ENCODE data around the gene CACNB1. TPM values are rescaled to one million over a fixed set of nuclear protein-coding genes. Genes with fewer than 3 reads are reported as not detected.

CACNB1 gene
- total RNA-seq, 4 donors from 2014 or later, result 5.7 to 13.1 (median 11.2) TPM

DNA sequence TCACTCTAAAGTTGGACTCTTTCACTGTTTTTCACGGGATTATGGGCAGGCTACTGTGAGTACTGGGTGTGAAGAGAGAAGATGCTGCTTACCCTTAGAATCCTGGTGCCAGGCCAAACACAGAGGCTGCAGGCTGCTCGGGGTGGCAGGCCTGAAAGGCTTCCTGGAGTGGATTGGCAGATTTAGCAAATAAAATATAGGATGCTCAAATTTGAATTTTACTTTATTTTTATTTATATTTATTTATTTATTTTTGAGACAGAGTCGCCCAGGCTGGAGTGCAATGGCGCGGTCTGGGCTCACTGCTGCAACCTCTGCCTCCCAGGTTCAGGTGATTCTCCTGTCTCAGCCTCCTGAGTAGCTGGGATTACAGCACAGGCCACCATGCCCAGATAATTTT, 43.2 kb upstream of the CACNB1 start:
- WGBS, 2 donors, result 77 to 82% methylated on average over 5 of the region's 5 CpGs
- DNase-seq (ENCODE audit: low spot score in 2 of 2), result peak in 1 of 2 donors; percentile 58
- TF ChIP-seq CTCF (IDR thresholded peaks at IDR 0.05), result no peak
- TF ChIP-seq POLR2A (IDR thresholded peaks at IDR 0.05), result no peak
- H3K4me3 ChIP-seq (ENCODE audit: low read depth, poor library complexity, severe bottlenecking), result no peak overlapping the region
- intact Hi-C loops (cut with DNase I; ENCODE audit: low total_unique reads), result no loop called here

- intact Hi-C loops (cut with DNase I; ENCODE audit: low total_unique reads), result no loop called here
- no peak for DNase-seq (ENCODE audit: low spot score in 2 of 2)
- no peak overlapping the region for H3K4me3 ChIP-seq (ENCODE audit: low read depth, poor library complexity, severe bottlenecking)
- TF ChIP-seq POLR2A (IDR thresholded peaks at IDR 0.05), result no peak
- peak in 1 of 3 donors; percentile 10 for TF ChIP-seq CTCF (IDR thresholded peaks at IDR 0.05)
- 30 to 31% methylated on average over 16 of the region's 16 CpGs for WGBS, 2 donors
Observed at GRCh38 chr17:39239640-39240314, 42.3 kb upstream of the CACNB1 start.

- H3K4me3 ChIP-seq (ENCODE audit: low read depth, poor library complexity, severe bottlenecking), result no peak overlapping the region
- DNase-seq (ENCODE audit: low spot score in 2 of 2), result no peak
- intact Hi-C loops (cut with DNase I; ENCODE audit: low total_unique reads), result no loop called here
- 33 to 43% methylated on average over 14 to 15 of the region's 15 CpGs for WGBS, 2 donors
- TF ChIP-seq POLR2A (IDR thresholded peaks at IDR 0.05), result no peak
- no peak for TF ChIP-seq CTCF (IDR thresholded peaks at IDR 0.05)
Observed at GRCh38 chr17:39238311-39238972, 41.0 kb upstream of the CACNB1 start.

GRCh38 chr17:39237586-39237985, 40.1 kb upstream of the CACNB1 start:
- no peak overlapping the region for H3K4me3 ChIP-seq (ENCODE audit: low read depth, poor library complexity, severe bottlenecking)
- no peak for DNase-seq (ENCODE audit: low spot score in 2 of 2)
- intact Hi-C loops (cut with DNase I; ENCODE audit: low total_unique reads), result no loop called here
- TF ChIP-seq CTCF (IDR thresholded peaks at IDR 0.05) (no peak), POLR2A (IDR thresholded peaks at IDR 0.05) (no peak)
- 74 to 92% methylated on average over 5 to 7 of the region's 7 CpGs for WGBS, 2 donors

DNA sequence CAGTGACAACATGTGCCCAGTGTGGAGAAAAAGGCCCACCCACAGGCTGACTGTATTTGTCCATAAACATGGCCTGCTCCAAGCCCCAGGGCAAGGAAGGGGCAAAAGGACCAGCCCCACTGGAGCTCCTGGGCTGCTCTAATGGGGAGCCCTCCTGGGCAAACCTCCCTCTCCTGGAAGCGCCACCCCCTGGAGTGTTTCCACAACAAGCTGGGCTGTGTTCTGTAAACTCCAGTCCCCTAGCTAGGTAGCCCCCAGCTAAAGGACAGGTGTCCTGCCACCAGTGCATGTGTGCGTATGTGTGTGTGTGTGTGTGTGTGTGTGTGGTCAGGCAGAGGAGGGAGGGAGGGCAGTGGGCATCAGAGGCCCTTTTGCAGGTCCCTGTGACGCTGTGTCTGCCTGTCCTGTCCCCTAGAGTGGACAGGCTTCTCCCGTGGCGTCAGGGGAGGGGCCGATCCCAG, 39.5 kb upstream of the CACNB1 start:
- no peak overlapping the region for H3K4me3 ChIP-seq (ENCODE audit: low read depth, poor library complexity, severe bottlenecking)
- WGBS, 2 donors, result 65 to 89% methylated on average over 6 of the region's 6 CpGs
- no peak for DNase-seq (ENCODE audit: low spot score in 2 of 2)
- no peak for TF ChIP-seq POLR2A (IDR thresholded peaks at IDR 0.05)
- no peak for TF ChIP-seq CTCF (IDR thresholded peaks at IDR 0.05)
- intact Hi-C loops (cut with DNase I; ENCODE audit: low total_unique reads), result no loop called here
